GM21529 (cell line): Measurements from ENCODE around the gene CYFIP1.

Source experiments
- ATAC-seq: cut with Tn5 transposase; IDR thresholded peaks from one replicate; pipeline ENCODE4 v1.9.1; 2021; ENCODE audit not compliant: unreplicated experiment

The CYFIP1 gene

GRCh38 chr15:22969489-22969888, 10.7 kb downstream of the CYFIP1 start:
- no peak for ATAC-seq

- no peak for ATAC-seq
Observed at GRCh38 chr15:22968366-22968765, 11.8 kb downstream of the CYFIP1 start.

- ATAC-seq = no peak
Observed at GRCh38 chr15:22967084-22967770, 12.9 kb downstream of the CYFIP1 start.

- ATAC-seq = no peak
Observed at GRCh38 chr15:22966321-22967083, 13.7 kb downstream of the CYFIP1 start.

- no peak for ATAC-seq
Observed at GRCh38 chr15:22963641-22964040, 16.5 kb downstream of the CYFIP1 start.

- no peak for ATAC-seq
Observed at GRCh38 chr15:22962611-22963010, 17.6 kb downstream of the CYFIP1 start.

GRCh38 chr15:22961762-22962161, 18.4 kb downstream of the CYFIP1 start:
- no peak for ATAC-seq

- ATAC-seq = no peak
Observed at GRCh38 chr15:22960556-22960955, 19.6 kb downstream of the CYFIP1 start.

- ATAC-seq = no peak
Observed at GRCh38 chr15:22960126-22960525, 20.0 kb downstream of the CYFIP1 start.

- ATAC-seq = no peak
Observed at GRCh38 chr15:22959321-22960101, 20.7 kb downstream of the CYFIP1 start.

- no peak for ATAC-seq
Observed at GRCh38 chr15:22958487-22959280, 21.5 kb downstream of the CYFIP1 start.

- ATAC-seq = no peak
Observed at GRCh38 chr15:22956978-22957260, 23.2 kb downstream of the CYFIP1 start.

GRCh38 chr15:22956257-22956977, 23.8 kb downstream of the CYFIP1 start:
- ATAC-seq = no peak

GRCh38 chr15:22955544-22956119, 24.5 kb downstream of the CYFIP1 start:
- no peak for ATAC-seq

- ATAC-seq = no peak
Observed at GRCh38 chr15:22954798-22955543, 25.2 kb downstream of the CYFIP1 start.

GRCh38 chr15:22954326-22954725, 25.8 kb downstream of the CYFIP1 start:
- ATAC-seq = no peak

- no peak for ATAC-seq
Observed at GRCh38 chr15:22952796-22953579, 27.2 kb downstream of the CYFIP1 start.

GRCh38 chr15:22951381-22952280, 28.5 kb downstream of the CYFIP1 start:
- ATAC-seq = no peak
